ENCODE data around the gene OR5K2. TPM values are rescaled to one million over a fixed set of nuclear protein-coding genes. Genes with fewer than 3 reads are reported as not detected.
A peak's percentile ranks its signal among the peaks of the same experiment; 100 is the strongest.

Gene OR5K2
- not detected in 2 replicates for total RNA-seq
- not detected for polyA plus RNA-seq (2012)

GRCh38 chr3:98497381-98497780 lies at the start of gene OR5K2:
TSS of gene OR5K2 (plus strand) at chr3:98497681. CDS start at chr3:98497681, 0 bp downstream.
- DNase-seq (ENCODE audit: low read depth): no peak

GRCh38 chr3:98449606-98450193 lies 47.8 kb upstream of the OR5K2 start:
- DNase-seq (ENCODE audit: low read depth): no peak

GRCh38 chr3:98450372-98450771 lies 47.1 kb upstream of the OR5K2 start:
- DNase-seq (ENCODE audit: low read depth): no peak

GRCh38 chr3:98453827-98454226 lies 43.7 kb upstream of the OR5K2 start:
- DNase-seq (ENCODE audit: low read depth): no peak

GRCh38 chr3:98454929-98455328 lies 42.6 kb upstream of the OR5K2 start:
- DNase-seq (ENCODE audit: low read depth): no peak

GRCh38 chr3:98457543-98457942 lies 39.9 kb upstream of the OR5K2 start:
- DNase-seq (ENCODE audit: low read depth): no peak

- DNase-seq (ENCODE audit: low read depth): no peak
These were observed 37.3 kb upstream of the OR5K2 start for GRCh38 chr3:98460220-98460619.

GRCh38 chr3:98462901-98463300 lies 34.6 kb upstream of the OR5K2 start, which contains the start of gene OR5K1:
TSS of gene OR5K1 (plus strand) at chr3:98463201. CDS start at chr3:98469577, 6,376 bp downstream.
- no peak for DNase-seq (ENCODE audit: low read depth)

GRCh38 chr3:98482717-98483482 lies 14.6 kb upstream of the OR5K2 start:
- DNase-seq (ENCODE audit: low read depth): no peak

- no peak for DNase-seq (ENCODE audit: low read depth)
These were observed 13.9 kb upstream of the OR5K2 start for GRCh38 chr3:98483626-98484025.

GRCh38 chr3:98500019-98500418 lies 2.5 kb downstream of the OR5K2 start:
- no peak for DNase-seq (ENCODE audit: low read depth)

- DNase-seq (ENCODE audit: low read depth): no peak
These were observed 3.8 kb downstream of the OR5K2 start for GRCh38 chr3:98501270-98501669.

GRCh38 chr3:98501863-98502576 lies 4.5 kb downstream of the OR5K2 start:
- DNase-seq (ENCODE audit: low read depth): no peak

- DNase-seq (ENCODE audit: low read depth): no peak
These were observed 7.1 kb downstream of the OR5K2 start for GRCh38 chr3:98504539-98504938.

GRCh38 chr3:98508582-98508981 lies 11.1 kb downstream of the OR5K2 start:
- no peak for DNase-seq (ENCODE audit: low read depth)

- DNase-seq (ENCODE audit: low read depth): no peak
These were observed 15.1 kb downstream of the OR5K2 start for GRCh38 chr3:98512576-98512975.

- peak; percentile 8 for DNase-seq (ENCODE audit: low read depth)
These were observed 15.6 kb downstream of the OR5K2 start for GRCh38 chr3:98513091-98513511.

- no peak for DNase-seq (ENCODE audit: low read depth)
These were observed 16.3 kb downstream of the OR5K2 start for GRCh38 chr3:98513736-98514135.

GRCh38 chr3:98514948-98515347 lies 17.5 kb downstream of the OR5K2 start:
- no peak for DNase-seq (ENCODE audit: low read depth)

- DNase-seq (ENCODE audit: low read depth): no peak
These were observed 21.3 kb downstream of the OR5K2 start for GRCh38 chr3:98518816-98519215.

- DNase-seq (ENCODE audit: low read depth): no peak
These were observed 21.9 kb downstream of the OR5K2 start for GRCh38 chr3:98519351-98519750.

- DNase-seq (ENCODE audit: low read depth): peak; percentile 62
These were observed 24.5 kb downstream of the OR5K2 start for GRCh38 chr3:98521897-98522543.
